B cell (primary cell): ENCODE results near the gene TSPAN18.

Experiments used
- EZH2 ChIP-seq: IDR thresholded peaks from 2 replicates; pipeline ENCODE4 v1.6.1; 2012; ENCODE audit warnings: borderline replicate concordance, low read depth, mild to moderate bottlenecking, moderate library complexity, low read length; ENCODE audit not compliant: insufficient read depth, poor library complexity, severe bottlenecking
- TF ChIP-seq, protein P1 (sequence below): fragments of 200-600 bp; IDR thresholded peaks from one replicate; pipeline ENCODE4 v1.8.0; 2022; ENCODE audit warnings: antibody characterized with exemption, mild to moderate bottlenecking

GRCh38 chr11:44740967-44741366 is 14.2 kb downstream of the TSPAN18 start:
- TF ChIP-seq, protein P1, sequence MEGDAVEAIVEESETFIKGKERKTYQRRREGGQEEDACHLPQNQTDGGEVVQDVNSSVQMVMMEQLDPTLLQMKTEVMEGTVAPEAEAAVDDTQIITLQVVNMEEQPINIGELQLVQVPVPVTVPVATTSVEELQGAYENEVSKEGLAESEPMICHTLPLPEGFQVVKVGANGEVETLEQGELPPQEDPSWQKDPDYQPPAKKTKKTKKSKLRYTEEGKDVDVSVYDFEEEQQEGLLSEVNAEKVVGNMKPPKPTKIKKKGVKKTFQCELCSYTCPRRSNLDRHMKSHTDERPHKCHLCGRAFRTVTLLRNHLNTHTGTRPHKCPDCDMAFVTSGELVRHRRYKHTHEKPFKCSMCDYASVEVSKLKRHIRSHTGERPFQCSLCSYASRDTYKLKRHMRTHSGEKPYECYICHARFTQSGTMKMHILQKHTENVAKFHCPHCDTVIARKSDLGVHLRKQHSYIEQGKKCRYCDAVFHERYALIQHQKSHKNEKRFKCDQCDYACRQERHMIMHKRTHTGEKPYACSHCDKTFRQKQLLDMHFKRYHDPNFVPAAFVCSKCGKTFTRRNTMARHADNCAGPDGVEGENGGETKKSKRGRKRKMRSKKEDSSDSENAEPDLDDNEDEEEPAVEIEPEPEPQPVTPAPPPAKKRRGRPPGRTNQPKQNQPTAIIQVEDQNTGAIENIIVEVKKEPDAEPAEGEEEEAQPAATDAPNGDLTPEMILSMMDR, result no peak
- no peak for TF ChIP-seq EZH2
